GM12874 (cell line): ENCODE data around the gene SUSD2.

Experiments used
- CTCF ChIP-seq: IDR thresholded peaks from 2 replicates; pipeline ENCODE4 v1.5.1; 2011; ENCODE audit warnings: low read depth, mild to moderate bottlenecking, control low read depth, low read length, moderate library complexity; ENCODE audit not compliant: insufficient read depth

The SUSD2 gene

GRCh38 chr22:24233235-24233634 lies 51.9 kb downstream of the SUSD2 start:
- TF ChIP-seq CTCF: no peak

- TF ChIP-seq CTCF: no peak
These were observed 52.5 kb downstream of the SUSD2 start for GRCh38 chr22:24233816-24234215.

GRCh38 chr22:24235315-24235714 lies 54.0 kb downstream of the SUSD2 start:
- TF ChIP-seq CTCF: no peak

GRCh38 chr22:24236656-24237055 lies 55.4 kb downstream of the SUSD2 start:
- no peak for TF ChIP-seq CTCF
